Panc1 (cell line): ENCODE data around the gene EPHB1. TPM values are rescaled to one million over a fixed set of nuclear protein-coding genes. Genes with fewer than 3 reads are reported as not detected.

Source experiments
- ATAC-seq: fragments of 200-7000 bp; cut with Tn5 transposase; 2 replicates; pipeline ENCODE4 v1.9.1; 2020; ENCODE audit warnings: mild to moderate bottlenecking, moderate library complexity
- BruUV-seq: library from RNA; stranded (reverse); fragments of 400-500 nt; replicated peaks from 2 replicates; lab custom pipeline; 2021; lab: Mats Ljungman, UMichigan
- CTCF ChIA-PET: fragments of 300-600 bp; sonication (Branson Sonifier 250); formaldehyde crosslinking; loops from one replicate; lab custom pipeline; 2022; ENCODE audit warnings: antibody characterized with exemption; lab: Charles Lee
- POLR2A ChIA-PET: fragments of 300-600 bp; sonication (Branson Sonifier 250); formaldehyde crosslinking; loops from one replicate; lab custom pipeline; 2022; ENCODE audit warnings: antibody characterized with exemption; lab: Charles Lee
- DNase-seq: peaks from one replicate; pipeline ENCODE4 v3.0.0-alpha.2; 2010; ENCODE audit warnings: low read depth, low spot score
- H3K27ac ChIP-seq: 2 replicates; pipeline ENCODE4 v1.5.1; 2011; ENCODE audit warnings: mild to moderate bottlenecking, low read length, inconsistent platforms
- H3K27me3 ChIP-seq: fragments of 200-500 bp; sonication (Bioruptor generic); 2 replicates; pipeline ENCODE4 v1.6.0; 2014; ENCODE audit warnings: low read length, inconsistent platforms; ENCODE audit not compliant: control insufficient read depth, insufficient read depth
- H3K36me3 ChIP-seq: fragments of 200-500 bp; sonication (Bioruptor generic); 2 replicates; pipeline ENCODE4 v1.5.1; 2014; ENCODE audit warnings: inconsistent platforms, mild to moderate bottlenecking, low read length, moderate library complexity; ENCODE audit not compliant: control insufficient read depth, insufficient read depth
- H3K4me1 ChIP-seq: 2 replicates; pipeline ENCODE4 v1.5.1; 2011; ENCODE audit warnings: inconsistent platforms, mild to moderate bottlenecking, low read length, moderate library complexity; ENCODE audit not compliant: control insufficient read depth, insufficient read depth
- H3K4me3 ChIP-seq, 2 experiments: 2 replicates each; pipeline ENCODE4 v1.5.1; 2011 to 2012; ENCODE audit warnings: low read depth in 2 of 2, low read length in 2 of 2, mild to moderate bottlenecking in 2 of 2, inconsistent platforms in 1 of 2, moderate library complexity in 1 of 2
- H3K9me3 ChIP-seq: fragments of 200-500 bp; sonication (Bioruptor generic); 2 replicates; pipeline ENCODE4 v1.5.1; 2014; ENCODE audit warnings: low read depth, mild to moderate bottlenecking, inconsistent platforms, low read length, moderate library complexity; ENCODE audit not compliant: control insufficient read depth, insufficient read depth
- CTCF ChIP-seq: fragments of 450-650 bp; IDR thresholded peaks from 2 replicates; pipeline ENCODE4 v1.5.1; 2017; ENCODE audit warnings: mild to moderate bottlenecking
- POLR2AphosphoS5 ChIP-seq: IDR thresholded peaks from 2 replicates; pipeline ENCODE4 v1.6.1; 2012; ENCODE audit warnings: mild to moderate bottlenecking, low read depth, low read length, moderate library complexity
- REST ChIP-seq, 2 experiments: IDR thresholded peaks; 2 replicates each; pipeline ENCODE4 v1.6.1; 2011 to 2012; ENCODE audit warnings: low read depth in 2 of 2, control low read depth in 1 of 2, low read length in 1 of 2, mild to moderate bottlenecking in 1 of 2, moderate library complexity in 1 of 2; ENCODE audit not compliant: insufficient read depth in 1 of 2
- SIN3A ChIP-seq: IDR thresholded peaks from 2 replicates; pipeline ENCODE4 v1.6.1; 2012; ENCODE audit warnings: low read depth, mild to moderate bottlenecking, low read length, moderate library complexity, borderline replicate concordance; ENCODE audit not compliant: insufficient read depth
- TCF7L2 ChIP-seq: IDR thresholded peaks from 2 replicates; pipeline ENCODE4 v1.6.1; 2011; ENCODE audit warnings: mild to moderate bottlenecking, low read depth, low read length, inconsistent platforms
- in situ Hi-C: cut with HindIII; loops from 2 replicates; pipeline ENCODE4 v1.10.0; 2016; ENCODE audit warnings: low sequenced_read_pairs, low pct_unique_long_range_greater_than_20kb
- intact Hi-C: fragments of 100-400 bp; cut with micrococcal nuclease; formaldehyde crosslinking; loops from one replicate; pipeline ENCODE4 v1.10.0; 2022; ENCODE audit not compliant: unreplicated experiment
- total RNA-seq: library from RNA; stranded (reverse); gene quantifications from one replicate; pipeline ENCODE4 v1.2.1, GENCODE V29; 2021; ENCODE audit not compliant: unreplicated experiment

EPHB1 gene
- total RNA-seq, 1 experiment from 2014 or later = 0.46 TPM

GRCh38 chr3:135127946-135128470 lies 332.9 kb downstream of the EPHB1 start:
- intact Hi-C loops (no loop called here), in situ Hi-C loops (no loop called here)
- Histone ChIP-seq H3K36me3 (no peaks in the 10 kb centered on the region), H3K27me3 (peaks cover 7% of the 10 kb centered on the region; the same call in 1 of the 2 replicates), H3K9me3 (no peaks in the 10 kb centered on the region), H3K4me1 (no peaks in the 10 kb centered on the region), H3K27ac (no peak overlapping the region), H3K4me3 (no peak overlapping the region)
- no TSS peak for BruUV-seq
- ChIA-PET POLR2A (no interaction called here), CTCF (no interaction called here)
- TF ChIP-seq REST (IDR thresholded peaks at IDR 0.05; ENCODE audit: insufficient read depth in 1 of 2, low read depth in 2 of 2, low read length in 1 of 2) = no peak
- no peak for TF ChIP-seq POLR2AphosphoS5
- TF ChIP-seq CTCF = no peak
- no peak for ATAC-seq
- DNase-seq = no peak

GRCh38 chr3:135128818-135129217 lies 333.8 kb downstream of the EPHB1 start:
- intact Hi-C loops (no loop called here), in situ Hi-C loops (no loop called here)
- H3K36me3 ChIP-seq = no peaks in the 10 kb centered on the region
- no peak overlapping the region for H3K4me3 ChIP-seq
- no peaks in the 10 kb centered on the region for H3K4me1 ChIP-seq
- no TSS peak for BruUV-seq
- DNase-seq = no peak
- H3K27ac ChIP-seq = no peak overlapping the region
- ChIA-PET POLR2A (no interaction called here), CTCF (no interaction called here)
- peaks cover 7% of the 10 kb centered on the region; the same call in 1 of the 2 replicates for H3K27me3 ChIP-seq
- no peak for ATAC-seq
- TF ChIP-seq CTCF = no peak
- TF ChIP-seq POLR2AphosphoS5 = no peak
- TF ChIP-seq REST (IDR thresholded peaks at IDR 0.05; ENCODE audit: insufficient read depth in 1 of 2, low read depth in 2 of 2, low read length in 1 of 2) = no peak
- no peak for TF ChIP-seq TCF7L2
- TF ChIP-seq SIN3A = no peak
- no peaks in the 10 kb centered on the region for H3K9me3 ChIP-seq
